SK-N-SH (cell line): ENCODE measurements around the gene ZBED4. TPM values are rescaled to one million over a fixed set of nuclear protein-coding genes. Genes with fewer than 3 reads are reported as not detected.

Source experiments
- CTCF ChIA-PET: fragments of 300-600, 350-600 bp; formaldehyde crosslinking; extraction: SDS; loops from one replicate; lab custom pipeline; 2021; lab: Yijun Ruan, JAX
- POLR2A ChIA-PET: fragments of 350-600 bp; sonication (Branson Sonifier 250); formaldehyde crosslinking; extraction: SDS; loops from one replicate; lab custom pipeline; 2020; ENCODE audit warnings: antibody characterized with exemption, inconsistent platforms; lab: Yijun Ruan, JAX
- DNase-seq: peaks from one replicate; pipeline ENCODE4 v3.0.0; 2012
- H2AFZ ChIP-seq: fragments of 200-600 bp; sonication (generic); 2 replicates; pipeline ENCODE4 v1.8.1; 2016; ENCODE audit warnings: antibody characterized with exemption, mild to moderate bottlenecking, low read depth
- H3F3A ChIP-seq: fragments of 200-600 bp; sonication (generic); replicated peaks from 2 replicates; pipeline ENCODE3; 2016; ENCODE audit warnings: antibody characterized with exemption, mild to moderate bottlenecking; ENCODE audit not compliant: insufficient read depth
- H3K27ac ChIP-seq, 2 experiments: fragments of 200-500 bp in 1 of 2; fragments of 200-600 bp in 1 of 2; sonication (Bioruptor generic) in 1 of 2; sonication (generic), shearing (Covaris generic) in 1 of 2; 2 replicates each; pipeline versions ENCODE4 v1.5.1 to v1.6.1; 2014 to 2016; ENCODE audit warnings: low read depth in 2 of 2, inconsistent platforms in 1 of 2, low read length in 1 of 2, mild to moderate bottlenecking in 1 of 2, mixed read lengths in 1 of 2
- H3K27me3 ChIP-seq: fragments of 200-600 bp; sonication (generic), shearing (Covaris generic); 2 replicates; pipeline ENCODE4 v1.6.1; 2016; ENCODE audit warnings: mixed run types; ENCODE audit not compliant: insufficient read depth
- H3K36me3 ChIP-seq, 2 experiments: fragments of 200-500 bp in 1 of 2; fragments of 200-600 bp in 1 of 2; sonication (Bioruptor generic) in 1 of 2; sonication (generic) in 1 of 2; replicated peaks in 1 of 2; 2 replicates each; pipeline versions ENCODE3 to v1.5.1; 2014 to 2016; ENCODE audit warnings: low read length in 1 of 2, mild to moderate bottlenecking in 1 of 2; ENCODE audit not compliant: insufficient read depth in 2 of 2, control insufficient read depth in 1 of 2
- H3K4me1 ChIP-seq, 2 experiments: fragments of 200-500 bp in 1 of 2; fragments of 200-600 bp in 1 of 2; sonication (Bioruptor generic) in 1 of 2; sonication (generic), shearing (Covaris generic) in 1 of 2; 2 replicates each; pipeline versions ENCODE4 v1.5.1 to v1.6.1; 2014 to 2016; ENCODE audit warnings: low read depth in 1 of 2, low read length in 1 of 2, mixed run types in 1 of 2; ENCODE audit not compliant: insufficient read depth in 2 of 2, control insufficient read depth in 1 of 2
- H3K4me2 ChIP-seq: fragments of 200-600 bp; sonication (generic), shearing (Covaris generic); 2 replicates; pipeline ENCODE4 v1.6.1; 2017; ENCODE audit warnings: mixed run types
- H3K4me3 ChIP-seq, 2 experiments: fragments of 200-500 bp in 1 of 2; fragments of 200-600 bp in 1 of 2; sonication (Bioruptor generic) in 1 of 2; sonication (generic), shearing (Covaris generic) in 1 of 2; 2 replicates each; pipeline versions ENCODE4 v1.5.1 to v1.8.1; 2014 to 2016; ENCODE audit warnings: low read depth in 2 of 2, inconsistent platforms in 1 of 2, low read length in 1 of 2, mild to moderate bottlenecking in 1 of 2, mixed read lengths in 1 of 2, moderate library complexity in 1 of 2
- H3K79me2 ChIP-seq: fragments of 200-600 bp; sonication (generic); 2 replicates; pipeline ENCODE4 v1.8.1; 2017; ENCODE audit warnings: mild to moderate bottlenecking; ENCODE audit not compliant: insufficient read depth
- H3K9ac ChIP-seq: fragments of 200-600 bp; sonication (generic); 2 replicates; pipeline ENCODE4 v1.6.1; 2017; ENCODE audit warnings: mixed run types
- H3K9me2 ChIP-seq: fragments of 200-600 bp; sonication (generic); 2 replicates; pipeline ENCODE4 v1.6.1; 2017; ENCODE audit warnings: mixed run types
- H3K9me3 ChIP-seq: fragments of 200-600 bp; sonication (generic); 2 replicates; pipeline ENCODE4 v1.6.1; 2017; ENCODE audit warnings: mixed run types, mild to moderate bottlenecking, moderate library complexity
- H4K20me1 ChIP-seq: fragments of 200-600 bp; sonication (generic); 2 replicates; pipeline ENCODE4 v1.6.1; 2017; ENCODE audit warnings: mild to moderate bottlenecking, mixed run types; ENCODE audit not compliant: insufficient read depth
- EP300 ChIP-seq, 2 experiments: IDR thresholded peaks; 2 replicates each; pipeline versions ENCODE4 v1.4.0 to v1.6.1; 2012; ENCODE audit warnings: borderline replicate concordance in 1 of 2, low read depth in 1 of 2, low read length in 1 of 2
- FOSL2 ChIP-seq: IDR thresholded peaks from 2 replicates; pipeline ENCODE4 v1.4.0; 2012; ENCODE audit warnings: low read depth, mild to moderate bottlenecking, moderate library complexity, borderline replicate concordance
- GATA2 ChIP-seq: sonication (generic); formaldehyde crosslinking; IDR thresholded peaks from 2 replicates; pipeline ENCODE4 v1.5.0; 2020; ENCODE audit warnings: mild to moderate bottlenecking, missing genetic modification reagents
- MAX ChIP-seq: IDR thresholded peaks from 2 replicates; pipeline ENCODE4 v1.4.0; 2012; ENCODE audit warnings: low read depth
- MXI1 ChIP-seq: IDR thresholded peaks from 2 replicates; pipeline ENCODE4 v1.6.1; 2012; ENCODE audit warnings: mild to moderate bottlenecking, low read depth, low read length, improper control_type of control experiment
- NRF1 ChIP-seq: IDR thresholded peaks from 2 replicates; pipeline ENCODE4 v1.6.1; 2012; ENCODE audit warnings: low read depth, mild to moderate bottlenecking, low read length
- YY1 ChIP-seq: IDR thresholded peaks from 2 replicates; pipeline ENCODE4 v1.4.0; 2012; ENCODE audit warnings: low read depth, mild to moderate bottlenecking
- ZBTB33 ChIP-seq: IDR thresholded peaks from 2 replicates; pipeline ENCODE4 v1.4.0; 2012; ENCODE audit warnings: low read depth, borderline replicate concordance
- WGBS: methylation state at CpG from one replicate; pipeline ENCODE4 v1.1.6; 2017; ENCODE audit warnings: low lambda C conversion rate; 5-methylcytosine and 5-hydroxymethylcytosine counted together
- polyA plus RNA-seq, 3 experiments: library from polyadenylated mRNA; depleted of rRNA; stranded (reverse); fragments of >200 nt; gene quantifications; 2 replicates each; pipeline ENCODE4 v1.2.3, GENCODE V29; 2012

The ZBED4 gene
- polyA plus RNA-seq, 1 of the 3 experiments (the other 2 are of a cell fraction) = 7.9 TPM

- POLR2A ChIA-PET = no interaction called here
- Histone ChIP-seq H3K4me2 (no peak overlapping the region), H3K4me3 (no peak overlapping the region; a peak in 1 of 4 replicates), H3K9me3 (peaks cover 3% of the 10 kb centered on the region; the same call in 1 of the 2 replicates), H3K79me2 (peaks cover 100% of the 10 kb centered on the region), H3F3A (no peaks in the 10 kb centered on the region), H3K36me3 (peaks cover 0 to 22% of the 10 kb centered on the region in 2 experiments), H3K27ac (no peak overlapping the region), H4K20me1 (peaks cover 40% of the 10 kb centered on the region), H3K9ac (no peak overlapping the region), H3K9me2 (no peaks in the 10 kb centered on the region), H3K4me1 (no peaks in the 10 kb centered on the region), H2AFZ (no peak overlapping the region), H3K27me3 (no peaks in the 10 kb centered on the region)
- WGBS = 94% methylated on average over 14 of the region's 14 CpGs
- no peak for TF ChIP-seq MAX
- CTCF ChIA-PET = interaction anchor here (1.6 kb wide), 1 partner anchor 10 kb away, joined by 4 read pairs; no protein-coding TSS in a partner anchor
- no peak for DNase-seq
Measured at GRCh38 chr22:49869845-49870712, 16.4 kb downstream of the ZBED4 start.

- peaks cover 0 to 19% of the 10 kb centered on the region in 2 experiments for H3K36me3 ChIP-seq
- POLR2A ChIA-PET = no interaction called here
- TF ChIP-seq YY1 (no peak), EP300 (IDR thresholded peaks at IDR 0.05; ENCODE audit: borderline replicate concordance in 1 of 2, low read depth in 1 of 2, low read length in 1 of 2) (no peak), NRF1 (no peak), FOSL2 (no peak), GATA2 (CRISPR knock-in tag) (no peak), MXI1 (no peak), ZBTB33 (no peak), MAX (no peak)
- 96% methylated on average over 4 of the region's 4 CpGs for WGBS
- H3K4me2 ChIP-seq = no peak overlapping the region
- no peak overlapping the region for H3K27ac ChIP-seq
- no peaks in the 10 kb centered on the region for H3K27me3 ChIP-seq
- no peak for DNase-seq
- no peak overlapping the region for H3K4me3 ChIP-seq
- H3K4me1 ChIP-seq = no peaks in the 10 kb centered on the region
- peaks cover 51% of the 10 kb centered on the region for H4K20me1 ChIP-seq
- H2AFZ ChIP-seq = no peak overlapping the region
- H3F3A ChIP-seq = no peaks in the 10 kb centered on the region
- H3K9ac ChIP-seq = no peak overlapping the region
- peaks cover 100% of the 10 kb centered on the region for H3K79me2 ChIP-seq
- CTCF ChIA-PET = interaction anchor here (1.3 to 1.6 kb wide), 2 partner anchors 9 to 15 kb away, joined by 4 read pairs; no protein-coding TSS in a partner anchor
- no peaks in the 10 kb centered on the region for H3K9me2 ChIP-seq
- peaks cover 3% of the 10 kb centered on the region; the same call in 1 of the 2 replicates for H3K9me3 ChIP-seq
Measured at GRCh38 chr22:49871482-49871881, 17.8 kb downstream of the ZBED4 start.
